GDM1 (cell line): ENCODE measurements around the gene MTHFR.

Experiments used
- DNase-seq: peaks from one replicate; lab custom pipeline; 2025; lab: John Stamatoyannopoulos, UW

Gene MTHFR

DNA sequence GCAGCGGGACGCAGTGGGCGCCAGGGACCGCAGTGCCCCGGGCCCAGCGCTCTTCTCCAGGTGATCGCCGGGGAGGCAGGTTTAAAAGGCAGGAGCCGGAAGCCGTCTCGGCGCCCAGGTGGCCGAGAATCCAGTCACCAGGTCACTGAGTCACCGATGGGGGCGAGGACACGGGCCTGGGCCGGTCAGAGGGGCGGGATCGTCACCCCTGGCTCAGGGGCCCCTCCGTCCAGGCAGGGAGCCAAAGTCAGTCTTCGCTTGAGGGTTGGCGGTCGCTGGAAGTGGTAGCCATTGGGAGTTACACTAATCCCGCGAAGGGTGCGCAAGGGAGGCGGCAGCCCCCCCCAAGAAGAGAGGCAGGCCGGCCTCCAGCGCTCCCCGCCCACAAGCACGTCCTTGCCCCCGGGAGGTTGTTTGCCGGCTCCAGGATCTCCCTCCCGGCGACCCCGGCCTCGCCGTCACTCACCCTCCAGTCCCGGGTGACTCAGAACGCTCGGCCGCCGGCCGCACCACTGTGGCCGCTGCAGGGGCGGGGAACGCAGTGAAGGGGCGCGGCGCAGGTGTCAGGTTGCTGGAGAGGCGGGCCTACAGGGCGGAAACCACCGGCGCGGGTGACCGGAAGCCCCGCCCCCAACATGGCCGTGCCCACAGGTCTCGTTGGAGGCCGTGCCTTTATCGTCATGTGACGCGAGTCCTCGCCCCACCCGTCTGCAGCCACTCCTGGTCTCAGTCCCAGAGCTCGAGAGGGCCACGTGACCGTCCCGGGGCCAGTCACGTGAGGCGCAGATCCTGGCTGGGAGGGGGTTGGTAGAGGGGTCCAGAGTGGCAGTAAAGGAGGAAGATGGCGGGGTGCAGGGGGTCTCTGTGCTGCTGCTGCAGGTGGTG, at the start of gene MTHFR, which contains the start of gene CLCN6:
TSS of gene MTHFR (minus strand) at position 543 of the 885 bp plus-strand sequence. CDS start 2,848 bp downstream, outside the sequence.
TSS of gene CLCN6 (plus strand) at position 770 of the 885 bp plus-strand sequence. CDS start at position 842, 72 bp downstream.
- DNase-seq = peak; percentile 99

DNA sequence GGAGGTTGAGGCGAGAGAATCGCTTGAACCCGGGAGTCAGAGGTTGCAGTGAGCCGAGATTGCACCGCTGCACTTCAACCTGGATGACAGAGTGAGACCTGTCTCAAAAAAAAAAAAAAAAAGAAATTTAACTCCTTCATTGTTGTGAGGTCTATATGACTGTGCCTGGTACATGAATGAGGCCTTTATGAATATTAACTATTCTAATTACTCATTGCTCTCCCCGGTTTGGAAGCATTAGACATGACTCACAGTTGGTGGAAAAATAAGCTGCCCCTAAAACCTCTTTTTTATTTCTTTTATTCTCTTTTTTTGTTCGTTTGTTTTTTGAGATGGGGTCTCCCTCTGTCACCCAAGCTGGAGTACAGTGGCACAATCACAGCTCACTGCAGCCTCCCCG, 49.7 kb upstream of the MTHFR start:
- no peak for DNase-seq

DNA sequence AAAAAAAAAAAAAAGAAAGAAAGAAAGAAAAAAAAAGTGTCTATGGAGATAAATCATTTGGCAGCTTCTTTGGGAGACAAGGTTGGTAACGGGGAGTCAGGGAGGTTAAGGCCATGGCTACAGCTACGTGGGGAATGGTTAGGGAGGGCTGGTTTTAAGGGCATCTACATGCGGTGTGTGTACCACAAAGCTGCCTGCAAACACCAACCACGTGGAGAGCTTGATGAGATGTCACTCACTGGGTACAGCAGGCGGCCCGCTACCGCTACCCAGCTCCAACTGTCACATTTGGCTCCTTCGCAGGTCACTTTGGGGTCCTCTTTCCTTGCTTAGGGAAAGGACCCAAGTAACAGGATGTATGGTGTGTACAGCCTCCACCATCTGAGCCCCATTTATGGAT, 48.8 kb upstream of the MTHFR start:
- DNase-seq = no peak

DNA sequence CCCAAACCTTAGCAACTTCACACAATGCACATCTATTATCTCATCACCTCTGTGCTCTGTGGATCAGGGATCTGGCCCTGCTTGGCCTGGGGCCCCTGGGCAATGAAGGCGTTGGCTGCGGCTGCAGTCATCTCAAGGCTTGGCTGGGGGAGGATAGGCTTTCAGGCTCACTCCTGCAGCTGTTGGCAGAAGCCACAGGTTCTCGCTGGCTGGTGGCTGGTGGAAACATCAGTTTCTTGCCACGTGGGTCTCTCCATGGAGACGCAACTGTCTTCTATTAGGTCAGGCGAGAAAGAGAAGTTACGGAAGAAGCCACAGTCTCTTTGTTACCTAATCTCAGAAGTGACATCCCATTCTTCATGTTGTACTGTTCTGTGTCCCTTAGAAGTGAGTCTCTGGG, 45.4 kb upstream of the MTHFR start:
- DNase-seq = no peak

DNA sequence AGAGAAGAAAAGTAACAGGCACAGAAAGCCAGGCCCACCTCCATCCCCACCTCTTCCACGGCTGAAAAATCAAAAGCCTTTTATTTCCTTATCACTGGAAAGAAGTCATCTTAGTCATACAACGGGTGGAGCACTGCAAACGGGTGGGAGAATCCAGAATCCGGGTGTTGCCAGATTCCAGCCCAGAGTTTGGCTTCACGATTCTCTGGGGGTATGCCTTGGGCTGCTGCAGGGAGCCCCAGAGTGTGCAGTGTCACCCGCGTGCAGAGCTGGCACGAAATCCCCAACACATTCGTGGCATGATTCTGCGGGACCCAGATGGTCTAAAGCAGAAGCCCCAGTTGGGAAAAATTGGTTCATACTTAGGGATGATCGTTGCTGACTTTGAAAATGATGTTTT, 44.4 kb upstream of the MTHFR start:
- DNase-seq = no peak

DNA sequence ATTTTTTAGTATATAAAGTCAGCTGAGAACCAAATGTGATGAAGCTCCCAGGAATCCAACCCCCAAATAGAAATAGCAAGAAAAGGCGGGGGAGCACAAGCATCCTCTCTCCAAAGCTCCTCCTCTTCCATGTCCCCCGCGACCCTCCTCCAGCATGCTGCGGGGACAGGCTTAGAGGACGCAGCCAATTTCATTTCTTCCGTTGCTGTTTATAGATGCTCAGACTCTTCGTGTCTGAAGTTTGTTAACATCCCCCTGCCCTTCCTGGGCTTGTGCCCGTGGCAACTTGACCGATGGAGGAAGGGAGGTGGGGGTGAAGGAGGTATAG, 42.6 kb upstream of the MTHFR start:
- DNase-seq = no peak

DNA sequence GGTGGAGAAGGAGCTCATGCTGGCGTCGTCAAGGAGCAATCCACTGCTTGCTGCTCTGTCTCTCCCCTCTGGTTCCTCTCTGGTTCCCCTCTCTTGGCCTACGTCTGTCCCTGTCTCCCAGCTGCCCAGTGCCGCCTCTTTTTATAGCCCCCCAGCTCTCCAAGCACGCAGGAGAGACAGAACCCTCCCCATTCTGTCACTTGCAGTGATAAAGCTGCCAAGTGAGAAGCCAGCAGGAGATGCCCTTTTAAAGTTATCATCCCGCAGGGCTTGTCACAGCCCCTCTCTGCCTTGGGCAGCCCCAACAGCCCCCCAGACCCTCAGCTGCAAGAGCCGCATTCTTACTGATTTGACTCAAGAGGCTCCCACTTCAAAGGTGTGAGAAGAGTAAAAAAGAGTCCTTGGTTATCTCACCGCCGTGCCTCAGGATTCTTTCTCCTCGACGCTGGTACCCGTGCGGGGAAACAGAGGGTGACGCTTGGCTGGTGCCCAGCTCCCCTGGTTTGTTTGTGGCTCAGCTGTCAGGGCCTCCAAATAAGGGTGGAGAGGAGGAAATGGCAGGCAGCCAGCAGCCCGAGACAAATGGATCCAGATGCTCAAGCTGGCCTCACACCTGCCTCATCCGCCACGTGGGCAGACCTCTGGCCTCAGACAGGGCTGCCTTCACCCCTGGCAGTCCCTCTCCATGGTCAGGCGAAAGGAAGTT, 42.1 kb upstream of the MTHFR start, which contains the start of gene NPPA:
TSS of gene NPPA (minus strand) at position 117 of the 706 bp plus-strand sequence. CDS start at position 18, 99 bp downstream.
- DNase-seq = no peak

DNA sequence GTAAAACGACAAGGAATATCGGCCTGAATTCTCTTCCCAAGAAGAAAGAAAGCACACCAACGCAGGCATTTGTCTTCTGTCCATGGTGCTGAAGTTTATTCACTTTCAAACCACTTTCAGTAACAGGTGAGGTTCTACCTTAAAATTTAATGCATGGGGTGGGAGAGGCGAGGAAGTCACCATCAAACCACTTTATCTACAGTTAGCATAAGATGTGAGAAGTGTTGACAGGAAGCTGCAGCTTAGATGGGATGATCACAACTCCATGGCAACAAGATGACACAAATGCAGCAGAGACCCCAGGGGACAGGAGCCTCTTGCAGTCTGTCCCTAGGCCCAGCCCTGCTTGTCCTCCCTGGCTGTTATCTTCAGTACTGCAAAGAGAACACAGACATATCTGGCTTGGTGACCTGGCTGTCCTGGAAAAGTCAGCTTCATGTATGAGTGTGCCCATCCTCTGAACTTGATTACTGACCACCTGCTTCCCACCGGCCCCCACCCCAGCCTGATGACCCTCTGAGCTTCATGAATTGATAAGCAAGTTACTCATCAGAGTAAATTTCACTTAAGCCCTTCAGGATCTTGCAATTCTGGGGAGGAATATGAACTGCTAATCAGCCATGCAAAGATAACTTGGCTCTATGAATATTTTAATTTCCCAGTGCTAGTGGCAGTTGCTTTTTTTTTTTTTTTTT, 40.0 kb upstream of the MTHFR start:
- DNase-seq = no peak

DNA sequence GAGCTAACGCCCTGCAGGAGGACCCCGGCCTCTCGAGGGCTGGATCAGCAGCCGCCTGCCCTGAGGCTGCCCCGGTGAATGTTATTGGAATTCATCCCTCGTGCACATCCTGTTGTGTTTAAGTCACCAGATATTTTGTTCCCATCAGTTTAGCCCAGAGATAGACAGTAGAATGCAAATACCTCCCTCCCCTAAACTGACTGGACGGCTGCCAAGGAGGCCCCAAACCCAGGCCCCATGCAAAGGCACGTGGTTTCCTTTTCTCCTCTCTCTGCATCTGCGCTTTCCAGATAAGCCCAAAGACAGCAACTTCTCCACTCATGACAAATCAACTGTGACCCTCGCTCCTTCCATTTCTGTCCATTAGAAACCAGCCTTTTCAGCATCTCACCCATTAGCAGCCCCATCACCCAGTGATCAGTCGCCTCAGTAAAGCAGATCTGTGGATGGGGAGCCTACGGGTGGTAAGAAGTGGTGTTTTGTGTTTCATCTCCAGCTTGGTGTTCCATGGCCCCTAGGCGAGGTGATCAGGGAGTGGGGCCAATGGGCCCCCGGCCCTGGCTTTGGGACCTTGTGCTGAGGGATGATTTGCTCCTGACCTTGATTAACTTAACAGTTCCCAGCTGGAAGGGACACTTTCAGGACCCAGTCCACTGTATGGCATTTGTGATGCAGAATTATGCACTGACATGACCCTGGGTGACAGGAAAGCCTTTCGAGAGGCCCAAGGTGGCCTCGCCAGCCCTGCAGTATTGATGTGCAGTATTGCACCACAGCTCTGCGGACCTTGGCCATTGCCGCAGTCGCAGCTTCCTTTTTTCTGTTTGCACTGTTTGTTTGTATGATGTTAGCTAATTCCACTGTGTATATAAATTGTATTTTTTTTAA, 36.6 kb upstream of the MTHFR start:
- peak; percentile 83 for DNase-seq

DNA sequence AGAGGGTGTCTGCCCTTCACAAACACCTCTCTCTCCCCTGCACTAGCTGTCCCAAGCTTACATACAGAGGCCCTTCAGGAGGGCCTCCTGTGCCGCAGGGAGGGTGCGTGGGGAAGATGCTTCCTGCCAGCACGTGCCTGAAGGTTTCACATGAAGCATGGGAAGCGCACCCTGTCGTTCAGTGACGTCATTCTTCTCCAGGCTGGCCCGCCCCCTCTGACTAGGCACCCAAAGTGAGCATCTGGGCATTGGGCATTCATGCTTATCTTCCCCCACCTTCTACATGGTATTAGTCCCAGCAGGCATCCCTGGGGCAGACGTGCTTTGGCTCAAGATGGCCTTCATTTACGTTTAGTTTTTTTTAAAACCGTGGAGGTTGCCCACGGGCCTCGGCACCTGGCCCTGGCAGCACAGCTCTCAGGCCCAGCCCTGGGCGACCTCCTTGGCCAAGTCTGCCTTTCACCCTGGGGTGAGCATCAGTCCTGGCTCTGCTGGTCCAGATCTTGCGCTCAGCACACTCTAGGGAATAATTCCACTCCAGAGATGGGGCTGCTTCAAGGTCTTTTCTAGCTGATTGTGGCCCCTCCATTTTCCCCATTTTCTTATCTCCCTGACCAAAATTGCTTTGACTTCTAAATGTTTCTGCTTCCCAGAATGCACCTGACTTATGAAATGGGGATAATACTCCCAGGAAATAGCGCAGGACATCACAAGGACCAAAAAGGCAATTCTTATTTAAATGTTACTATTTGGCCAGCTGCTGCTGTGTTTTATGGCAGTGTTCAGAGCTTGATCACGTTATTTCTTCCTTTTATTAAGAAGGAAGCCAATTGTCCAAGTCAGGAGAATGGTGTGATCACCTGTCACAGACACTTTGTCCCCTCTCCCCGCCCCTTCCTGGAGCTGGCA, 35.7 kb upstream of the MTHFR start:
- DNase-seq = no peak

DNA sequence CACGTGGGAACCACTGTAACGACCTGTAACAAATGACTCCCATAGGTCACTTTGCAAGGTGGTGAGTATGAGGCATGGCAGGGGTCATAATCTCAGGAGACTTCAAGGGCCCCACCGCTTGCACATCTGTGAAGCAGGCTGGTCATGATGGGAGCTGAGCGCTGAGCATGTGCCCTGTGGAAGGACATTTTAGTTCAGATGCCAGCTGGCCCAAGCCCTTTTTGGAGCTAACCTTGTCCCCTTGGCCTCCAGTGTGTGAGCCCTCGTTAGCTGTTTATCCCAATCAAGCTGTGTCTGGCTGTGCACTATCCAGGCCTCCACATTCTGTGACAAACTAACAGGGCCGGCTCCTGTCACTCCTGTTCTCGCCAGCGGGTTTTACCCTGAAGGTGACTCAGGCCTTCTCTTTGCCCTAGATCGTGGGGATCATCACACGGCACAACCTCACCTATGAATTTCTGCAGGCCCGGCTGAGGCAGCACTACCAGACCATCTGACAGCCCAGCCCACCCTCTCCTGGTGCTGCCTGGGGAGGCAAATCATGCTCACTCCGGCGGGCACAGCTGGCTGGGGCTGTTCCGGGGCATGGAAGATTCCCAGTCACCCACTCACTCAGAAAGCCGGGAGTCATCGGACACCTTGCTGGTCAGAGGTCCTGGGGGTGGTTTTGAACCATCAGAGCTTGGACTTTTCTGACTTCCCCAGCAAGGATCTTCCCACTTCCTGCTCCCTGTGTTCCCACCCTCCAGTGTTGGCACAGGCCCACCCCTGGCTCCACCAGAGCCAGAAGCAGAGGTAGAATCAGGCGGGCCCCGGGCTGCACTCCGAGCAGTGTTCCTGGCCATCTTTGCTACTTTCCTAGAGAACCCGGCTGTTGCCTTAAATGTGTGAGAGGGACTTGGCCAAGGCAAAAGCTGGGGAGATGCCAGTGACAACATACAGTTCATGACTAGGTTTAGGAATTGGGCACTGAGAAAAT, 34.3 kb upstream of the MTHFR start:
- DNase-seq = no peak

DNA sequence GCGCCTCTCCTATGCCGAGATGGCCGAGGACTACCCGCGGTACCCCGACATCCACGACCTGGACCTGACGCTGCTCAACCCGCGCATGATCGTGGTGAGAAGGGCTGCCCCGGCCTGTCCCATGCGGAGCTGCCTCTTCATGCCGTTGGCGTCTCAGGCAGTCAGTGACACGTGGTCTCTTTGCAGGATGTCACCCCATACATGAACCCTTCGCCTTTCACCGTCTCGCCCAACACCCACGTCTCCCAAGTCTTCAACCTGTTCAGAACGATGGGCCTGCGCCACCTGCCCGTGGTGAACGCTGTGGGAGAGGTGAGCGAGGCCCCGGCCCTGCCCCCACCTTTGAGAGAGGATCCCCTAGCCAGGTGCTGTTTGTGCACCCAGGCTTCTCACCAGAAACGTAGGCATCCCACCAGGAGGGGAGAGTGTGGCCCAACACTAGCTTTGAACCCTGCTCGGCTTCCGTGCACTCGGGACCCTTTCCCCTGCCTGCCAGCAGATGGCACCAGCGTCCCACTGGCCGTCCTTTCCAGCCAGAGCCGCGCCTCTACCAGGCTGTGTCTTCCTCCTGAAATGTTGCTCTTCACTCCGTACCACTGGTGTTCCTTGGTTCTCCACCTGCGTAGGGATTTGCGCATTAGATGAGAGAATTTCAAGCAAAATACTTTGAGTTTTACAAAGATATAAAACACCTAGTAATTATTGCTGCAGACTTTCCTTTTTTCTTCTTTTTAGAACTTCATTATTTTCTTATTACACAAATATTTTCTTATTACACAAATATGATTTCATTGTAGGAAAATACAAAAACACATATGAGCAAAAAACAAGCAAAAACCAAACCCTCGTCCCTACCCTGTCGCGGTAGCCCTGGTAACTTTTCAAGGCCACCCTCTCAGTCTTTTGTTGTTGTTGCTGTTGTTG, 32.8 kb upstream of the MTHFR start:
- DNase-seq = peak; percentile 25

DNA sequence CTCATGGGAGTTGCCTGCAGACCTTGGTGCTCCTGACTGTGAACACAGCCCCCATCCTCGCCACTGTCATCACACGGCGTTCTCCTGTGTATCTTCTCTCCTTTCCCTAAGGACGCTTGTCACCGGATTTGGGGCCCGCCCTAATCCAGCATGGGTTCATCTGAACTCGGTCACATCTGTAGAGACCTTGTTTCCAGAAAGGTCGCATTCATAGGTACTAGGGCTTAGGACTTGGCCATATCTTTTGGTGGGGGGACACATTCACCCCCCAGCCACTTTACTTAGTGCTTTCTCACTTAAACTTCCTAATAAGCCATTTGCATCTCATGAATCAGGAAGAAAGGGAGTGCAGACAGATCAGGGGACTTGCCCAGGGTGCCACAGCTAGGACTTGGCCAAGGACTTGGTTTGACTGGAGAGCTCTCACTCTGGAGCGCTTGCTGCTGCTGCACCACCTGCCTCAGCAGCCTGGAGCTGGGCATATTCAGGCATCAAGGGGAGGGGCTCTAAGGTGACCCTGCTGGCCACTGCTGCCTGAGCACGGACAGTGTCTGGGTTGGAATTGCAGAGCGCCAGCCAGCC, 32.1 kb upstream of the MTHFR start:
- DNase-seq = no peak

DNA sequence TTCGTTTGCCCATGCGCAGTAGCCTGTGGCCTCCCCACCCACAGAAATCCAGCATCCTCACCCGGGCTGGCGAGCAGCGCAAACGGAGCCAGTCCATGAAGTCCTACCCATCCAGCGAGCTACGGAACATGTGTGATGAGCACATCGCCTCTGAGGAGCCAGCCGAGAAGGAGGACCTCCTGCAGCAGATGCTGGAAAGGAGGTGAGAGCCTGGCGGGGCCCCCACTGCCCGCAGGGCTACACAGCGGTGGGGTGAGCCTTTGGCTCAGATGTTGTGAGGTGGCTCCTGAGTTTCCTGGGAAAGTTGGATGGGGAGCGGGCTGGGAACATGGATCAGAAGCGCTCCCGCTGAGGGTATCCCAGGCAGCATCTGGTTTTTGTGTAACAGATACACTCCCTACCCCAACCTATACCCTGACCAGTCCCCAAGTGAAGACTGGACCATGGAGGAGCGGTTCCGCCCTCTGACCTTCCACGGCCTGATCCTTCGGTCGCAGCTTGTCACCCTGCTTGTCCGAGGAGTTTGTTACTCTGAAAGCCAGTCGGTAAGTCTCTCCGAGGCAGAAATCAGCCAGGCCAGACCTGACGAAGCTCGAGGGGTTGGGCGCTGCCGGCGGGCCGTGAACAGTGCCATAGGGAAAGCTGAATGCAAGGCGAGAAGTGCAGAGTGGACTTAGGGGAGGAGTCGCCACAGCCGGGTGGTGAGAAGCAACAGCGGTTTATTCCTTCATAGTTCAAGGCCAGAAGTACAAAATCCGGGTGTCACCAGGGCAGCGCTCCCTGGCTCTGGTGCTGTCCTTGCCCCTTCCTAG, 31.4 kb upstream of the MTHFR start:
- DNase-seq = no peak

DNA sequence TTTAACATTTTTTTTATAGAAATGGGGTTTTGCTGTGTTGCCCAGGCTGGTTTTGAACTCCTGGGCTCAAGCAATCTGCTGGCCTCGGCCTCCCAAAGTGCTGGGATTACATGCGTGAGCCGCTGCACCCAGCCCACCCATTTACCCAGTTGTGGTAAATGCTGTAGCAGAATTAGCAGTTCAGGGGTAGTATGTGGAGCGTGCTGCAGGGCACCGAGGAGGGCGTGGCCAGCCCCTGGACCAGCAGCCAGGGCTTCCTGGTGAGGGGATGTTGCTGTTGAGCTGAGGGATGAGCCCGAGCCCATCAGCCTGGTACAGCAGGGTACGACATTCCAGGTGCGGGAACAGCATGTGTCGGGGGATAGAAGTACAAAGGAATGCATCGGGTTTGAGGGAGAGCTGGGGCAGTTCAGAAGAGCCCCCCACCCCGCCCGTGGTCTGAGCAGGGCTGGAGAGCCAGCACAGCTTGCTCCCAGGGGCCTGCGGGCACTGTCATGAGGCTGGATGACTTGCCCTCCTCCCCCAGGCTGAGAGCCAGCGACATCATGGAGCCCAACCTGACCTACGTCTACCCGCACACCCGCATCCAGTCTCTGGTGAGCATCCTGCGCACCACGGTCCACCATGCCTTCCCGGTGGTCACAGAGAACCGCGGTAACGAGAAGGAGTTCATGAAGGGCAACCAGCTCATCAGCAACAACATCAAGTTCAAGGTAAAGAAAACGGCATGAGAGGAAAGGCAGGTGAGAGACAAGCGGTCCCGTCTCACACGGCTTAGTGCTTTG, 29.9 kb upstream of the MTHFR start:
- DNase-seq = no peak

DNA sequence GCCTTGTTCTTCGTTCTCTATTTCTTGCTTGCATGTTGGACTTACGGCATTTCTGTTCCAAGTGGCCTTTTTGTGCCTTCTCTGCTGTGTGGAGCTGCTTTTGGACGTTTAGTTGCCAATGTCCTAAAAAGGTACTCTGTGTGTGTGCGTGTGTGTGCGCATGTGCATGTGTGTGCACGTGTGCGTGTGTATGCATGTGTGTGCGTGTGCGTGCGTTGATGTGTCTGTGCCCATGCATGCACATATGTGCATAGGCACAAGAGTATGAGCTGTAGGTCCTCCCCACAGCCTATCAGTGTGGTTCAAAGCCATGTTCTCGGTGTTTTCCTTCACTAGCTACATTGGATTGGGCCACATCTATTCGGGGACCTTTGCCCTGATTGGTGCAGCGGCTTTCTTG, 28.1 kb upstream of the MTHFR start:
- no peak for DNase-seq
